Pancreas (tissue), 10 donors: Measurements from ENCODE around the gene TMEM236. TPM values are rescaled to one million over a fixed set of nuclear protein-coding genes. Genes with fewer than 3 reads are reported as not detected.

Experiments
- ATAC-seq, 4 donors: fragments of 200-7000 bp; cut with Tn5 transposase; one replicate each; pipeline versions ENCODE4 v1.8.0 to v1.9.1; 2020; ENCODE audit warnings: mild to moderate bottlenecking in 4 of 4, moderate library complexity in 4 of 4
- DNase-seq, 6 donors: peaks; one replicate each; pipeline ENCODE4 v3.0.0-alpha.2; 2020
- FAIRE-seq: peaks from 2 replicates; lab custom pipeline; 2012; peaks lifted over from hg19 to GRCh38; lab: Jason Lieb, UNC
- H3K27ac ChIP-seq, 4 donors: fragments of 200-600 bp; sonication (generic); 1 replicate in 3 of 4; 2 replicates in 1 of 4; pipeline versions ENCODE4 v1.5.0 to v1.8.0; 2020
- H3K27me3 ChIP-seq, 4 donors: fragments of 200-600 bp; one replicate each; pipeline ENCODE4 v1.8.0; 2021
- H3K36me3 ChIP-seq, 3 donors: fragments of 200-600 bp; sonication (generic) in 1 of 3; one replicate each; pipeline versions ENCODE4 v1.5.0 to v1.8.0; 2020 to 2021
- H3K4me1 ChIP-seq, 3 donors: fragments of 200-600 bp; one replicate each; pipeline ENCODE4 v1.8.0; 2021
- H3K4me3 ChIP-seq, 4 donors: fragments of 200-600 bp; sonication (generic) in 2 of 4; one replicate each; pipeline versions ENCODE4 v1.5.0 to v1.8.0; 2020 to 2021
- H3K9me3 ChIP-seq, 4 donors: fragments of 200-600 bp; one replicate each; pipeline ENCODE4 v1.8.0; 2021
- WGBS, 2 donors: extraction: QIAGEN DNeasy Blood & Tissue Kit; methylation state at CpG; one replicate each; pipeline ENCODE4 v1.1.7; 2013; 5-methylcytosine and 5-hydroxymethylcytosine counted together
- intact Hi-C, 3 donors: fragments of 100-400 bp; cut with DNase I; formaldehyde crosslinking; loops; one replicate each; pipeline versions ENCODE4 v1.11.1 to v1.14.2; 2022
- polyA plus RNA-seq, 2 donors: library from polyadenylated mRNA; stranded (reverse); fragments of 200-250 nt; gene quantifications; one replicate each; pipeline ENCODE4 v1.2.3, GENCODE V29; 2013
- total RNA-seq, 6 donors: library from RNA; stranded (reverse); fragmentation: NEBNext Ultra II Directional in 4 of 6; extraction: Animal tissue kit (Norgen Biotek cat#: 25700) in 4 of 6; gene quantifications; one replicate each; pipeline versions ENCODE4 v1.2.1 to v1.2.4, GENCODE V29; 2021 to 2023
- TF ChIP-seq, protein P1 (sequence below), 4 donors: fragments of 200-600 bp; sonication (generic) in 3 of 4; IDR thresholded peaks; one replicate each; pipeline versions ENCODE4 v1.5.0 to v1.8.0; 2021; ENCODE audit warnings: antibody characterized with exemption in 4 of 4
- donor health status: healthy with polysubstance abuse.
- donor health status: DM: no; HTN: no; CAD: no; lungs with moderate emphysema.
- donor health status: DM: no; HTN: no; CAD: no.
- donor health status: control.
- donor health status: control.
- donor health status: Bipolar disorder and iron deficiency.
- donor health status: DM: yes; HTN: yes; CAD: no.
- donor health status: DM: no; HTN: no; CAD: no.
- donor health status: DM: no; HTN: no; CAD: no.
- donor health status: DM: yes; HTN: yes; CAD: no.

Gene TMEM236
- total and polyA plus RNA-seq, 8 donors: 0.22 to 1.4 (median 0.56) TPM

DNA sequence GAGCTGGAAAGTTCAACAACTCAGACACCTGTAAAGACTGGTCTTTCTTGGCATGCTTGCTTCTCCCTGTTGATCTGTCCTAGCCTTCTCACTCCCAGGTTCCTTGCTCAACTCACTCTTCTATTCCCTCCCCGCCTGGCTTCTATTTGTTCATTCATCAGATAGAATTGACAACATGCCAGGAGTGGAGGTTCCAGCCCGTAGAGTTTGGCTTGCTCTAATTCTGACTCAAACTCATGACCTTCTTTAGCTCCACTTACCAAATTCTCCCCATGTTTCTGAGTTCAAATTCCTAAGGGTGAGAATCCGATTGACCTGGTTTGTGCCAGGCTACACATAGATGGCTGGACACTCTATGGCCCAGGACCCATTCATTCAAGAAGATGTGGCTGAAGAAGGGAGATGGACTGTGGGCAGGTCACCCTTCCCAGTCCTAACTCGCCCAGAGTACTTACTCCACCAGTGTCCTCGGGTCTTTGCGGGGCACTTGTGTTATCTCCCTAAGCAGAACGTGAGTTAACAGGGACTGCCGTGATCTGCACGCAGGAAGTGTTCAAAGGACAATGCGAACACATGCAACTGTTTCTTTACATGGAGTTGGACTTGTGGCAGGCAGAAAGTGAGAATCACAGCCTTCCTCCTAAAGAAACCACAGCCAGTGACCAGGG lies 4.0 kb upstream of the TMEM236 start:
- DNase-seq: peak in 1 of 6 donors; percentile 37
- no peak for FAIRE-seq
- H3K27ac ChIP-seq: peak overlapping the region in 1 of 4 donors; percentile 76
- no peak overlapping the region for H3K4me3 ChIP-seq
- TF ChIP-seq, protein P1, sequence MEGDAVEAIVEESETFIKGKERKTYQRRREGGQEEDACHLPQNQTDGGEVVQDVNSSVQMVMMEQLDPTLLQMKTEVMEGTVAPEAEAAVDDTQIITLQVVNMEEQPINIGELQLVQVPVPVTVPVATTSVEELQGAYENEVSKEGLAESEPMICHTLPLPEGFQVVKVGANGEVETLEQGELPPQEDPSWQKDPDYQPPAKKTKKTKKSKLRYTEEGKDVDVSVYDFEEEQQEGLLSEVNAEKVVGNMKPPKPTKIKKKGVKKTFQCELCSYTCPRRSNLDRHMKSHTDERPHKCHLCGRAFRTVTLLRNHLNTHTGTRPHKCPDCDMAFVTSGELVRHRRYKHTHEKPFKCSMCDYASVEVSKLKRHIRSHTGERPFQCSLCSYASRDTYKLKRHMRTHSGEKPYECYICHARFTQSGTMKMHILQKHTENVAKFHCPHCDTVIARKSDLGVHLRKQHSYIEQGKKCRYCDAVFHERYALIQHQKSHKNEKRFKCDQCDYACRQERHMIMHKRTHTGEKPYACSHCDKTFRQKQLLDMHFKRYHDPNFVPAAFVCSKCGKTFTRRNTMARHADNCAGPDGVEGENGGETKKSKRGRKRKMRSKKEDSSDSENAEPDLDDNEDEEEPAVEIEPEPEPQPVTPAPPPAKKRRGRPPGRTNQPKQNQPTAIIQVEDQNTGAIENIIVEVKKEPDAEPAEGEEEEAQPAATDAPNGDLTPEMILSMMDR (IDR thresholded peaks at IDR 0.05): no peak
- peak; percentile 72 to 86 (median 84) for ATAC-seq
- H3K9me3 ChIP-seq: no peaks in the 10 kb centered on the region
- peaks cover 0 to 15% (median 0%) of the 10 kb centered on the region in 3 donors for H3K4me1 ChIP-seq
- H3K36me3 ChIP-seq: no peaks in the 10 kb centered on the region
- WGBS, 2 donors: 77 to 79% methylated on average over 10 of the region's 10 CpGs
- no peaks in the 10 kb centered on the region for H3K27me3 ChIP-seq
- intact Hi-C loops: no loop called here

DNA sequence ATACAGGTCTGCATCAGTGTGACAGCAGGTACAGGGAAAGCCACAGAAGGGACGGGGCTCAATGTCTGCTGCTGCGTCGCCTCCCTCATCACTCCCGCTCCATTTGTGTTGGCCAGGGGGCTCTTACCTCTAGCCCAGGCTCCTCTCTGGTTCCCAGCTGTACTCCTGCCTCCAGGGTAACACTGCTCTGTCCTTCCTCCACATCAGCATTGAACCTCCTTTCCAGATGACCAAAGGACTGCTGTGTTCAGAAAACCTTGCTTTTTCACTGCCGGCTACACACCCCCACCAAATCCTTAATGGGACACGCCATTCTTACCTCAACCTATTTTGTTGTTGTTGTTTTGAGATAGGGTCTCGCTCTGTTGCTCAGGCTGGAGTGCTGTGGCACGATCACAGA lies 2.1 kb upstream of the TMEM236 start:
- TF ChIP-seq, protein P1 (IDR thresholded peaks at IDR 0.05): no peak
- H3K4me1 ChIP-seq: peaks cover 0 to 9% (median 0%) of the 10 kb centered on the region in 3 donors
- H3K4me3 ChIP-seq: no peak overlapping the region
- no peaks in the 10 kb centered on the region for H3K9me3 ChIP-seq
- DNase-seq: no peak
- intact Hi-C loops: no loop called here
- H3K36me3 ChIP-seq: no peaks in the 10 kb centered on the region
- WGBS, 2 donors: 96 to 97% methylated on average over 8 of the region's 8 CpGs
- FAIRE-seq: no peak
- no peak overlapping the region for H3K27ac ChIP-seq
- no peak for ATAC-seq
- H3K27me3 ChIP-seq: no peaks in the 10 kb centered on the region

DNA sequence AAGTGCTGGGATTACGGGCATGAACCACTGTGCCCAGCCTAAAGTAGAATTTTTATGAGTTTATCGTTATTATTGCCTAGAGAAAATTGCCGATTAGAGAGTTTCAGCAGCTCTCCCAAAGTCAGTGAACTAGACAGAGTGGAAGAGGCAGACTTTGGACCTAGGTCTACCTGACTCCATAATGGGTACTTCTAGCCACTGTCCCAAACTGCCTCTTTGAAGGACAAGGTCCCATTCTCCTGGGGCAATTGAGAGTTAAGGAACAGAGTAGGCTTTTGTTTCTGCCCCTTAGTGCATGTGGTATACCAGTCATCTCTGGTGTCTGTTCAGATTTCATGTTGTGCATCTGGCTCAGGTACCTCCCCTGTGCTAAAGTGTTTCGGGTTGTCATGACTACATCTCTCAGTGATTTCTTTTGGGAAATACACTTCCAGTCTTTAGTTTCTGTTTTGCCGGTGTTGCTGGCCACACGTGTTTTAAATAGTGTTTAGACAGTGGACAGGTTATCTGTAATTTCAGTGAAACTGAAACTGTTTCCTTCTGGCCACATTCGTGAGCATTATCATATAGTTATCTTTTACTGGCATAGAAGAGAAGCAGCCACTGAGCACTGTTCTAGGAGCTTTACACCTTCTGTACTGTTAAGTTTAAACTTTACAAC lies 4.7 kb downstream of the TMEM236 start:
- ATAC-seq: peak; percentile 78 to 89 (median 82)
- H3K27ac ChIP-seq: peak overlapping the region in 3 of 4 donors; percentile 12 to 95 (median 84)
- no peaks in the 10 kb centered on the region for H3K27me3 ChIP-seq
- H3K36me3 ChIP-seq: no peaks in the 10 kb centered on the region
- peak overlapping the region in 2 of 4 donors; percentile 19 to 32 for H3K4me3 ChIP-seq
- FAIRE-seq: peak; percentile 89
- DNase-seq: peak in 1 of 6 donors; percentile 46
- H3K4me1 ChIP-seq: peaks cover 3 to 26% (median 5%) of the 10 kb centered on the region in 3 donors
- 41% methylated on average over 7 of the region's 7 CpGs for WGBS, 2 donors
- intact Hi-C loops: no loop called here
- TF ChIP-seq, protein P1 (IDR thresholded peaks at IDR 0.05): no peak
- H3K9me3 ChIP-seq: no peaks in the 10 kb centered on the region

DNA sequence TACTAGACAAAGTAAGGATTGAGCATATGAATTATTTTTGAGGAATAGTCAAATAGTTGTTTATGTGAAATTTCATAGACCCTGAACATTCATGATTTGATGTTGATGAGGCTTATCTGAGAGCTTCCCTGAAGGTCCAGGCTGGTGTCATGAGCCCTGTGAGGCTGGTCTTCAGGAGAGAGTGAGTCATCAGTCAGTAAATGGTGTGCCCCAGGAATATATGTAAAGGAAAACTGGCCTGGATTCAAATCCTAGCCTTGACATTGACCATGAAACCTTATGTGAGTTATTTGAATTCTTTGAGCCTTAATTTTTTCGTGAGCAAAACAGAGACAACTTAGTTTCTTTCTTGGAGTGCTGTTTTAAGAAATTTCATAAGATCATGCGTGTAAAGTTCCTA lies 6.2 kb downstream of the TMEM236 start:
- ATAC-seq (peak in 2 of 4 donors; percentile 64 to 69), FAIRE-seq (no peak), DNase-seq (no peak)
- peak overlapping the region in 2 of 4 donors; percentile 84 to 95 for H3K27ac ChIP-seq
- H3K4me1 ChIP-seq: peaks cover 3 to 26% (median 5%) of the 10 kb centered on the region in 3 donors
- H3K4me3 ChIP-seq: no peak overlapping the region
- intact Hi-C loops: no loop called here
- 70 to 75% methylated on average over 2 of the region's 2 CpGs for WGBS, 2 donors
- TF ChIP-seq, protein P1 (IDR thresholded peaks at IDR 0.05): no peak
- H3K36me3 ChIP-seq: no peaks in the 10 kb centered on the region
- no peaks in the 10 kb centered on the region for H3K27me3 ChIP-seq
- H3K9me3 ChIP-seq: no peaks in the 10 kb centered on the region
